Activated T-helper 17 cell treated with anti-CD3 and anti-CD28 coated beads, Interleukin-2, amount 50 U/mL, for 72 hours (primary cell): Measurements from ENCODE around the gene ZNF785. TPM values are rescaled to one million over a fixed set of nuclear protein-coding genes. Genes with fewer than 3 reads are reported as not detected.
A peak's percentile ranks its signal among the peaks of the same experiment; 100 is the strongest.

ENCODE experiments used
- ATAC-seq: fragments of 150-1000 bp; cut with Tn5 transposase; replicated peaks from 2 replicates; pipeline ENCODE4 v1.10.0; 2021; ENCODE audit warnings: mild to moderate bottlenecking, moderate library complexity
- H3K27ac Mint-ChIP-seq: one replicate; pipeline ENCODE4 v1.8.0; 2022; ENCODE audit warnings: mixed read lengths
- H3K27me3 Mint-ChIP-seq: one replicate; pipeline ENCODE4 v1.8.0; 2022; ENCODE audit warnings: mixed read lengths
- H3K36me3 Mint-ChIP-seq: one replicate; pipeline ENCODE4 v1.8.0; 2022; ENCODE audit warnings: low read depth, mild to moderate bottlenecking, mixed read lengths
- H3K4me1 Mint-ChIP-seq: one replicate; pipeline ENCODE4 v1.8.0; 2022; ENCODE audit warnings: mixed read lengths
- H3K4me3 Mint-ChIP-seq: one replicate; pipeline ENCODE4 v1.8.0; 2022; ENCODE audit warnings: mild to moderate bottlenecking, mixed read lengths
- H3K9me3 Mint-ChIP-seq: one replicate; pipeline ENCODE4 v1.8.0; 2022; ENCODE audit warnings: mixed read lengths
- total RNA-seq, 2 donors: library from RNA; stranded (reverse); gene quantifications; one replicate each; pipeline ENCODE4 v1.2.3, GENCODE V29; 2022

ZNF785 gene
- total RNA-seq, 2 donors from 2014 or later = 10.5 to 15.5 TPM

DNA sequence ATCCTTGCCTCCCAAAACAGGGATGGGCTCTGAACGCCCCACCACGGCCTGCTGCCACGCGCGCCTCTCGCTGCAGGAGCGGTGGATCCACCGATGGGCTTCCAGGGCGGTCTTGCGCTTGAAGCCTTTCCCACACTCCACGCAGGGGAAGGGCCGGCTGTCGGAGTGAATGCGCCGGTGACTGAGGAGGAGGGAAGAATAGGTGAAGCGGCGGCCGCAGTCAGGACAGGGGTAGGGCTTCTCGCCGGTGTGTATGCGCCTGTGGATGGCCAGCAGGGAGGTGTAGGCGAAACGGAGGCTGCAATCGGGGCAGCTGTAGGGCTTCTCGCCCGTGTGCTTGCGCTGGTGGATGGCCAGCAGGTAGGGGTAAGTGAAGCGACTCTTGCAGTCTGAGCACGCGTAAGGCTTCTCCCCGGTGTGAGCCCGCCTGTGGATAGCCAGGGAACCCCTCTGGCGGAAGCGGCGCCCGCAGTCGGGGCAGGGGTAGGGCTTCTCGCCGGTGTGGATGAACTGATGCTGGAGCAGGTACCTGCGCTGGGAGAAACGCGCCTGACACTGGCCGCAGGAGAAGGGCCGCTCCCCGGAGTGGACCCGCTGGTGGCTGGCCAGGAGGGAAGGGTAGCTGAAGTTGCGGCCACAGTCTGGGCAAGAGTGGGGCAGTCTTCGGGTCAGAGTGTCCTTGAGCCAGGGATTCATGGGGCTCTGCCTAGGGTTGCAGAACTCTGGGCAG lies 2.7 kb downstream of the ZNF785 start:
- Mint-ChIP-seq H3K36me3 (peaks cover 78% of the 10 kb centered on the region), H3K9me3 (no peaks in the 10 kb centered on the region), H3K27ac (no peak overlapping the region), H3K27me3 (no peaks in the 10 kb centered on the region), H3K4me3 (no peak overlapping the region), H3K4me1 (no peaks in the 10 kb centered on the region)
- ATAC-seq = no peak

- H3K27ac Mint-ChIP-seq = no peak overlapping the region
- ATAC-seq = no peak
- peaks cover 73% of the 10 kb centered on the region for H3K36me3 Mint-ChIP-seq
- no peaks in the 10 kb centered on the region for H3K9me3 Mint-ChIP-seq
- H3K27me3 Mint-ChIP-seq = no peaks in the 10 kb centered on the region
- H3K4me3 Mint-ChIP-seq = no peak overlapping the region
- H3K4me1 Mint-ChIP-seq = no peaks in the 10 kb centered on the region
Observed at GRCh38 chr16:30581457-30581856, 4.0 kb downstream of the ZNF785 start.

GRCh38 chr16:30574678-30575077 lies 10.8 kb downstream of the ZNF785 start:
- no peak for ATAC-seq
- Mint-ChIP-seq H3K36me3 (peaks cover 21% of the 10 kb centered on the region), H3K27me3 (no peaks in the 10 kb centered on the region), H3K9me3 (no peaks in the 10 kb centered on the region), H3K27ac (no peak overlapping the region), H3K4me1 (peaks cover 16% of the 10 kb centered on the region), H3K4me3 (no peak overlapping the region)

GRCh38 chr16:30571445-30572322 lies 13.8 kb downstream of the ZNF785 start, which contains the start of gene ZNF688:
Gene ZNF688, minus strand, starts transcription at chr16:30571714. Its CDS starts 85 bp downstream, at chr16:30571629.
- Mint-ChIP-seq H3K9me3 (no peaks in the 10 kb centered on the region), H3K4me1 (peaks cover 31% of the 10 kb centered on the region), H3K27me3 (no peaks in the 10 kb centered on the region), H3K27ac (peak within 1 kb of the TSS; percentile 94), H3K36me3 (no peaks in the 10 kb centered on the region), H3K4me3 (peak within 1 kb of the TSS; percentile 97)
- peak; percentile 64 for ATAC-seq

- Mint-ChIP-seq H3K27me3 (no peaks in the 10 kb centered on the region), H3K36me3 (no peaks in the 10 kb centered on the region), H3K9me3 (no peaks in the 10 kb centered on the region), H3K27ac (peak overlapping the region; percentile 94), H3K4me1 (peaks cover 37% of the 10 kb centered on the region), H3K4me3 (peak overlapping the region; percentile 97)
- no peak for ATAC-seq
Observed at GRCh38 chr16:30570636-30571444, 14.7 kb downstream of the ZNF785 start.

GRCh38 chr16:30569746-30570635 lies 15.5 kb downstream of the ZNF785 start:
- H3K36me3 Mint-ChIP-seq = no peaks in the 10 kb centered on the region
- H3K4me1 Mint-ChIP-seq = peaks cover 34% of the 10 kb centered on the region
- H3K27me3 Mint-ChIP-seq = no peaks in the 10 kb centered on the region
- H3K4me3 Mint-ChIP-seq = peak overlapping the region; percentile 97
- no peak for ATAC-seq
- no peaks in the 10 kb centered on the region for H3K9me3 Mint-ChIP-seq
- peak overlapping the region; percentile 94 for H3K27ac Mint-ChIP-seq

- Mint-ChIP-seq H3K27me3 (no peaks in the 10 kb centered on the region), H3K4me1 (peaks cover 29% of the 10 kb centered on the region), H3K4me3 (peak overlapping the region; percentile 29)
Observed at GRCh38 chr16:30569281-30569680, 16.2 kb downstream of the ZNF785 start.

GRCh38 chr16:30567991-30568638 lies 17.4 kb downstream of the ZNF785 start:
- Mint-ChIP-seq H3K36me3 (no peaks in the 10 kb centered on the region), H3K9me3 (no peaks in the 10 kb centered on the region), H3K27me3 (no peaks in the 10 kb centered on the region), H3K4me1 (peaks cover 26% of the 10 kb centered on the region), H3K4me3 (peak overlapping the region; percentile 88), H3K27ac (peak overlapping the region; percentile 91)
- ATAC-seq = peak; percentile 66

More at GRCh38 chr16:30569281-30569680, 16.2 kb downstream of the ZNF785 start:
- Mint-ChIP-seq H3K9me3 (no peaks in the 10 kb centered on the region), H3K27ac (peak overlapping the region; percentile 59), H3K36me3 (no peaks in the 10 kb centered on the region)
- ATAC-seq = no peak

DNA sequence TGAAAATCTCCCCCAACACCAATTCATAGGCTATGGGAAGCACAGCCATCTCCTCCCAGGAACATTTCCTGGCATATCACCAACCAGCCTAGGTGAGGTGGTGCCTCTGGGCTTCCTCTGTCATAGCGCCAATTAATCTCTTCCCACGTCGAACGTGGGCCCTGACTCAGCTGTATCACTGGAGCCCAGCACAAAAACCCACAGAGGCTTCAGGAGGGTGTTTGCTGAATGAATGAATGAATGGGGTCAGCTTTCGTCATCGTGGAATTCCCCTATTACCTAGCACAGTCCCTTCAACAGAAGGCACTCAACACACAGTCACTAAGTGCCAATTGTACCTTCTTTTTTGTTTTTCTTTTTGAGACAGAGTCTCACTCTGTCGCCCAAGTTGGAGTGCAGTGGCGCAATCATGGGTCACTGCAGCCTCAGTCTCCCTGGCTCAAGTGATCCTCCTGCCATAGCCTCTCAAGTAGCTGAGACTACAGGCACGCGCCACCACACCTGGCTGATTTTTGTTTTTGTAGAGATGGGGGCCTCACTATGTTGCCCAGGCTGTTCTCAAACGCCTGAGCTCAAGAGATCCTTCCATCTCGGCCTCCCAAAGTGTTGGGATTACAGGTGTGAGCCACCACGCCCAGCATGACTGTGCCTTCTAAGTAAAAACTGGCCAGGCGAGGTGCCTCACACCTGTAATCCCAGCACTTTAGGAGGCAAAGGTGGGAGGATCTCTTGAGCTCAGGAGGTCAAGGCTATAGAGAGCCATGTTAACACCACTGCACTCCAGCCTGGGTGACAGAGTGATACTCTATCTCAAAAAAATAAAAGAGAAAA lies 18.1 kb downstream of the ZNF785 start:
- peaks cover 24% of the 10 kb centered on the region for H3K4me1 Mint-ChIP-seq
- no peaks in the 10 kb centered on the region for H3K36me3 Mint-ChIP-seq
- H3K27ac Mint-ChIP-seq = peak overlapping the region; percentile 91
- no peaks in the 10 kb centered on the region for H3K9me3 Mint-ChIP-seq
- ATAC-seq = peak; percentile 77
- peak overlapping the region; percentile 88 for H3K4me3 Mint-ChIP-seq
- H3K27me3 Mint-ChIP-seq = no peaks in the 10 kb centered on the region

- no peak for ATAC-seq
- Mint-ChIP-seq H3K9me3 (no peaks in the 10 kb centered on the region), H3K36me3 (no peaks in the 10 kb centered on the region), H3K4me3 (peak overlapping the region; percentile 88), H3K4me1 (peaks cover 20% of the 10 kb centered on the region), H3K27ac (peak overlapping the region; percentile 91), H3K27me3 (no peaks in the 10 kb centered on the region)
Observed at GRCh38 chr16:30566531-30566930, 19.0 kb downstream of the ZNF785 start.

DNA sequence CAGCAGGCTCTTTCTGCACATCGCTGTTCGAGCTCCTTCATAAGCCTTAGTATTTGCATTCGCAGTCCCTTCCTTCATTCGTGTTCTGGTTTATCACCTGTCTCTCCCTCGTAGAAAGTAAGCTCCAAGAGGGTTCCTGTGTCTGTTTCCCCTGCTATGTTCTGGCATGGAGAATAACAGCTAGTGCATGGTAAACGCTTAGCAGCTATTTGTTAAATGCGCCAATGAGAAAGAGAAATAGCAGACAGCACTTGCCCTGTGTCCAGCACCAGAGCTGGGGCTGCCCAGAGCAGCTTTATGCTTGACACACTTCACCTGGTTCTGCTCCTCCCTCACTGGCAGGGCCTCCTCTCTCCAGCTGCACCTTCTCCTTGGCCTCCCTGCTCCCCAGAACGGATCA lies 19.5 kb downstream of the ZNF785 start:
- no peaks in the 10 kb centered on the region for H3K9me3 Mint-ChIP-seq
- H3K27me3 Mint-ChIP-seq = no peaks in the 10 kb centered on the region
- H3K27ac Mint-ChIP-seq = peak overlapping the region; percentile 91
- peaks cover 20% of the 10 kb centered on the region for H3K4me1 Mint-ChIP-seq
- no peaks in the 10 kb centered on the region for H3K36me3 Mint-ChIP-seq
- H3K4me3 Mint-ChIP-seq = no peak overlapping the region
- no peak for ATAC-seq

GRCh38 chr16:30565526-30565925 lies 20.0 kb downstream of the ZNF785 start:
- Mint-ChIP-seq H3K27ac (no peak overlapping the region), H3K4me1 (peaks cover 20% of the 10 kb centered on the region), H3K9me3 (no peaks in the 10 kb centered on the region), H3K36me3 (no peaks in the 10 kb centered on the region), H3K4me3 (no peak overlapping the region), H3K27me3 (no peaks in the 10 kb centered on the region)
- no peak for ATAC-seq
